ENCODE measurements around the gene MYCN. TPM values are rescaled to one million over a fixed set of nuclear protein-coding genes. Genes with fewer than 3 reads are reported as not detected.
"Not testable (repeated sequence)": the region's sequence is repeated elsewhere in the genome, so short reads cannot be mapped to it uniquely, and the experiment has no call there.

MYCN gene
- total RNA-seq, 1 experiment from 2014 or later: 8.7 TPM

DNA sequence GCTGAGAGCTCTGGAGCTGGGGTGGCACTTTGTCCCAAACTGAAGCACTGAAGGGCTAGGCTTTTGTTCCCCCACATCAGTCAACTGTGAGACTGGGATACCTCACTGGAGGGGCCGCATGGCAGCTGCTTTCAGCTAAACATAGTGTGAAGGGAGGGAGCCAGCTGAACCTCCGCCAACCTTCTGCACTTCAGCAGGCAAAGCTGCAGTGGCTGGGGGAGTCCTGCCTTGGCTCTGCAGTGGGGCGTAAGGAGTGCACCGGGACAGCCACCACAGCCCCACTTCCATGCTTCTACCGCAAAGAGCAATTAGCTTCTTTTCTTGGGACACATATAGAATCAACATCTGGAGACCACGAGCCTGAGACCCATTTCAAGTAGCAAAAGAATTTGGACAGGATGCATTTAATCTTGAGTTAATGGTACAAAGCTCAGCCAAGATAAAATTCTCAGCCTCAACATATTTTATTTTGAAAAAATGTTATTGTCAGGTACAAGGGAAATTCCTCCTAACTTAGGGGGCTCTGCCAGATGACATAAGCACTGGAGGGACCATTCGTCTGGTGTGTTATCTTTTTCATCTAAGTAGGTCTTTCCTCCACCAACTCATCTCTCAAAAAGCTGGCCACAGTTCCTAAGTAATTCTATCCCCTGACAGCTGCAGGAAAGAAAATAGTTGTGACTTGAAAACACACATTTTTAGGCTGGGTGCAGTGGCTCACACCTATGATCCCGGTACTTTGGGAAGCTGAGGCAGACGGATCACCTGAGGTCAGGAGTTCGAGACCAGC lies 25.6 kb upstream of the MYCN start:
- H3K4me1 Mint-ChIP-seq (ENCODE audit: low read depth, unreplicated experiment): peaks cover 3% of the 10 kb centered on the region
- no peak overlapping the region for H3K27ac Mint-ChIP-seq (ENCODE audit: unreplicated experiment)
- CTCF ChIA-PET: no interaction called here
- peaks cover 46% of the 10 kb centered on the region for H3K27me3 Mint-ChIP-seq (ENCODE audit: unreplicated experiment)
- H3K9me3 Mint-ChIP-seq (ENCODE audit: low read depth, unreplicated experiment): no peaks in the 10 kb centered on the region
- DNase-seq: no peak
- no TSS peak for BruUV-seq (replicated peaks)
- intact Hi-C loops (cut with micrococcal nuclease; ENCODE audit: unreplicated experiment): no loop called here
- no peak overlapping the region for H3K4me3 Mint-ChIP-seq (ENCODE audit: low read depth, unreplicated experiment)
- H3K36me3 Mint-ChIP-seq (ENCODE audit: insufficient read depth, unreplicated experiment): no peaks in the 10 kb centered on the region
- TF ChIP-seq, protein P1, sequence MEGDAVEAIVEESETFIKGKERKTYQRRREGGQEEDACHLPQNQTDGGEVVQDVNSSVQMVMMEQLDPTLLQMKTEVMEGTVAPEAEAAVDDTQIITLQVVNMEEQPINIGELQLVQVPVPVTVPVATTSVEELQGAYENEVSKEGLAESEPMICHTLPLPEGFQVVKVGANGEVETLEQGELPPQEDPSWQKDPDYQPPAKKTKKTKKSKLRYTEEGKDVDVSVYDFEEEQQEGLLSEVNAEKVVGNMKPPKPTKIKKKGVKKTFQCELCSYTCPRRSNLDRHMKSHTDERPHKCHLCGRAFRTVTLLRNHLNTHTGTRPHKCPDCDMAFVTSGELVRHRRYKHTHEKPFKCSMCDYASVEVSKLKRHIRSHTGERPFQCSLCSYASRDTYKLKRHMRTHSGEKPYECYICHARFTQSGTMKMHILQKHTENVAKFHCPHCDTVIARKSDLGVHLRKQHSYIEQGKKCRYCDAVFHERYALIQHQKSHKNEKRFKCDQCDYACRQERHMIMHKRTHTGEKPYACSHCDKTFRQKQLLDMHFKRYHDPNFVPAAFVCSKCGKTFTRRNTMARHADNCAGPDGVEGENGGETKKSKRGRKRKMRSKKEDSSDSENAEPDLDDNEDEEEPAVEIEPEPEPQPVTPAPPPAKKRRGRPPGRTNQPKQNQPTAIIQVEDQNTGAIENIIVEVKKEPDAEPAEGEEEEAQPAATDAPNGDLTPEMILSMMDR (IDR thresholded peaks at IDR 0.05; ENCODE audit: unreplicated experiment): no peak

- intact Hi-C loops (cut with micrococcal nuclease; ENCODE audit: unreplicated experiment); BruUV-seq (replicated peaks); CTCF ChIA-PET; H3K9me3 Mint-ChIP-seq (ENCODE audit: low read depth, unreplicated experiment); H3K27ac Mint-ChIP-seq (ENCODE audit: unreplicated experiment); H3K4me3 Mint-ChIP-seq (ENCODE audit: low read depth, unreplicated experiment); H3K36me3 Mint-ChIP-seq (ENCODE audit: insufficient read depth, unreplicated experiment); DNase-seq: not testable (repeated sequence)
- H3K4me1 Mint-ChIP-seq (ENCODE audit: low read depth, unreplicated experiment): peaks cover 11% of the 10 kb centered on the region
- H3K27me3 Mint-ChIP-seq (ENCODE audit: unreplicated experiment): peaks cover 53% of the 10 kb centered on the region
Observed at GRCh38 chr2:15915546-15915945, 24.8 kb upstream of the MYCN start.

- Mint-ChIP-seq H3K27me3 (ENCODE audit: unreplicated experiment) (peaks cover 61% of the 10 kb centered on the region), H3K27ac (ENCODE audit: unreplicated experiment) (no peak overlapping the region), H3K4me3 (ENCODE audit: low read depth, unreplicated experiment) (no peak overlapping the region), H3K4me1 (ENCODE audit: low read depth, unreplicated experiment) (peaks cover 14% of the 10 kb centered on the region), H3K36me3 (ENCODE audit: insufficient read depth, unreplicated experiment) (no peaks in the 10 kb centered on the region), H3K9me3 (ENCODE audit: low read depth, unreplicated experiment) (no peaks in the 10 kb centered on the region)
- DNase-seq: no peak
- CTCF ChIA-PET: no interaction called here
- no TSS peak for BruUV-seq (replicated peaks)
- intact Hi-C loops (cut with micrococcal nuclease; ENCODE audit: unreplicated experiment): no loop called here
- TF ChIP-seq, protein P1 (IDR thresholded peaks at IDR 0.05; ENCODE audit: unreplicated experiment): no peak
Observed at GRCh38 chr2:15916336-15916735, 24.0 kb upstream of the MYCN start.

GRCh38 chr2:15918761-15919356 lies 21.5 kb upstream of the MYCN start:
- CTCF ChIA-PET: no interaction called here
- DNase-seq: no peak
- intact Hi-C loops (cut with micrococcal nuclease; ENCODE audit: unreplicated experiment): no loop called here
- Mint-ChIP-seq H3K36me3 (ENCODE audit: insufficient read depth, unreplicated experiment) (no peaks in the 10 kb centered on the region), H3K4me3 (ENCODE audit: low read depth, unreplicated experiment) (no peak overlapping the region), H3K4me1 (ENCODE audit: low read depth, unreplicated experiment) (peaks cover 14% of the 10 kb centered on the region), H3K9me3 (ENCODE audit: low read depth, unreplicated experiment) (no peaks in the 10 kb centered on the region), H3K27me3 (ENCODE audit: unreplicated experiment) (peaks cover 70% of the 10 kb centered on the region), H3K27ac (ENCODE audit: unreplicated experiment) (no peak overlapping the region)
- BruUV-seq (replicated peaks): no TSS peak
- TF ChIP-seq, protein P1 (IDR thresholded peaks at IDR 0.05; ENCODE audit: unreplicated experiment): no peak
